Measurements from ENCODE around the gene HMCN1. TPM values are rescaled to one million over a fixed set of nuclear protein-coding genes. Genes with fewer than 3 reads are reported as not detected.

Gene HMCN1
- total and polyA plus RNA-seq, 9 donors = 1.4 to 26.6 (median 3.8) TPM

GRCh38 chr1:186099336-186100104 lies 365.3 kb downstream of the HMCN1 start:
- DNase-seq = no peak

GRCh38 chr1:186102107-186102506 lies 367.9 kb downstream of the HMCN1 start:
- intact Hi-C loops (cut with DNase I) = no loop called here
- Histone ChIP-seq H3K27ac (no peak overlapping the region), H3K36me3 (no peaks in the 10 kb centered on the region), H3K27me3 (no peaks in the 10 kb centered on the region), H3K4me1 (ENCODE audit: insufficient read depth) (no peaks in the 10 kb centered on the region), H3K4me3 (no peak overlapping the region), H3K9me3 (no peaks in the 10 kb centered on the region)
- no peak for DNase-seq
- TF ChIP-seq POLR2A (IDR thresholded peaks at IDR 0.05) = no peak
- TF ChIP-seq CTCF (IDR thresholded peaks at IDR 0.05) = no peak
- TF ChIP-seq EP300 (IDR thresholded peaks at IDR 0.05) = no peak
- 11 to 37% (median 20%) methylated on average over 1 of the region's 1 CpG for WGBS, 3 donors

More at GRCh38 chr1:186099336-186100104, 365.3 kb downstream of the HMCN1 start:
- H3K27me3 ChIP-seq = no peaks in the 10 kb centered on the region
- H3K36me3 ChIP-seq = no peaks in the 10 kb centered on the region
- H3K9me3 ChIP-seq = no peaks in the 10 kb centered on the region
- TF ChIP-seq CTCF (IDR thresholded peaks at IDR 0.05) (no peak), EP300 (IDR thresholded peaks at IDR 0.05) (no peak), POLR2A (IDR thresholded peaks at IDR 0.05) (no peak)
- H3K27ac ChIP-seq = no peak overlapping the region
- intact Hi-C loops (cut with DNase I) = no loop called here
- H3K4me3 ChIP-seq = no peak overlapping the region
- H3K4me1 ChIP-seq (ENCODE audit: insufficient read depth) = no peaks in the 10 kb centered on the region
- 85 to 92% (median 86%) methylated on average over 4 of the region's 4 CpGs for WGBS, 3 donors

- intact Hi-C loops (cut with DNase I) = no loop called here
- Histone ChIP-seq H3K9me3 (no peaks in the 10 kb centered on the region), H3K36me3 (no peaks in the 10 kb centered on the region), H3K4me3 (no peak overlapping the region), H3K27me3 (no peaks in the 10 kb centered on the region), H3K27ac (no peak overlapping the region), H3K4me1 (ENCODE audit: insufficient read depth) (no peaks in the 10 kb centered on the region)
- TF ChIP-seq CTCF (IDR thresholded peaks at IDR 0.05) (no peak), EP300 (IDR thresholded peaks at IDR 0.05) (no peak), POLR2A (IDR thresholded peaks at IDR 0.05) (no peak)
- WGBS, 3 donors = 1 to 5% (median 1%) methylated on average over 3 of the region's 3 CpGs
- DNase-seq = peak in 2 of 5 donors; percentile 16 to 20
These were observed 368.5 kb downstream of the HMCN1 start for GRCh38 chr1:186102547-186103148.

GRCh38 chr1:186104459-186104858 lies 370.3 kb downstream of the HMCN1 start:
- no peaks in the 10 kb centered on the region for H3K9me3 ChIP-seq
- H3K27ac ChIP-seq = no peak overlapping the region
- DNase-seq = no peak
- intact Hi-C loops (cut with DNase I) = no loop called here
- H3K36me3 ChIP-seq = no peaks in the 10 kb centered on the region
- no peak overlapping the region for H3K4me3 ChIP-seq
- H3K4me1 ChIP-seq (ENCODE audit: insufficient read depth) = no peaks in the 10 kb centered on the region
- WGBS, 3 donors = 97 to 100% (median 98%) methylated on average over 1 of the region's 1 CpG
- no peak for TF ChIP-seq EP300 (IDR thresholded peaks at IDR 0.05)
- TF ChIP-seq POLR2A (IDR thresholded peaks at IDR 0.05) = no peak
- TF ChIP-seq CTCF (IDR thresholded peaks at IDR 0.05) = no peak
- H3K27me3 ChIP-seq = no peaks in the 10 kb centered on the region
